Parathyroid adenoma (tissue), 2 donors: ENCODE results near the gene BID.
"Not testable (repeated sequence)": the region's sequence is repeated elsewhere in the genome, so short reads cannot be mapped to it uniquely, and the experiment has no call there.

Source experiments
- H2AFZ ChIP-seq: fragments of 300-600 bp; sonication (generic); one replicate; pipeline ENCODE4 v1.7.0; 2017; ENCODE audit warnings: antibody characterized with exemption, mild to moderate bottlenecking
- H3K27ac ChIP-seq: fragments of 300-600 bp; sonication (generic); one replicate; pipeline ENCODE4 v1.7.0; 2017
- H3K27me3 ChIP-seq: fragments of 300-600 bp; sonication (generic); one replicate; pipeline ENCODE4 v1.7.0; 2017; ENCODE audit warnings: low read length; ENCODE audit not compliant: control insufficient read depth, insufficient read depth
- H3K36me3 ChIP-seq: fragments of 300-600 bp; sonication (generic); one replicate; pipeline ENCODE4 v1.7.0; 2017; ENCODE audit warnings: low read length; ENCODE audit not compliant: control insufficient read depth, insufficient read depth
- H3K4me1 ChIP-seq: fragments of 300-600 bp; sonication (generic); one replicate; pipeline ENCODE4 v1.7.0; 2017; ENCODE audit warnings: control low read depth
- H3K4me2 ChIP-seq: fragments of 300-600 bp; sonication (generic); one replicate; pipeline ENCODE4 v1.7.0; 2017; ENCODE audit warnings: low read length
- H3K4me3 ChIP-seq: fragments of 300-600 bp; sonication (generic); one replicate; pipeline ENCODE4 v1.7.0; 2017; ENCODE audit warnings: low read depth, low read length
- H3K79me2 ChIP-seq: fragments of 300-600 bp; sonication (generic); one replicate; pipeline ENCODE4 v1.7.0; 2017; ENCODE audit warnings: control low read depth
- H3K9ac ChIP-seq: fragments of 300-600 bp; sonication (generic); one replicate; pipeline ENCODE4 v1.7.0; 2017; ENCODE audit warnings: mild to moderate bottlenecking
- H3K9me3 ChIP-seq: fragments of 300-600 bp; sonication (generic); one replicate; pipeline ENCODE4 v1.7.0; 2017; ENCODE audit warnings: low read length; ENCODE audit not compliant: control insufficient read depth
- CTCF ChIP-seq: fragments of 300-600 bp; sonication (generic); IDR thresholded peaks from one replicate; pipeline ENCODE4 v1.7.0; 2017; ENCODE audit warnings: antibody characterized with exemption, mild to moderate bottlenecking
- donor health status: primary hyperparathyroidism.

The BID gene

GRCh38 chr22:17699696-17700340, 74.5 kb downstream of the BID start:
- no peaks in the 10 kb centered on the region for H3K4me1 ChIP-seq
- H3K4me2 ChIP-seq, result no peak overlapping the region
- no peaks in the 10 kb centered on the region for H3K27me3 ChIP-seq
- H3K27ac ChIP-seq, result no peak overlapping the region
- no peaks in the 10 kb centered on the region for H3K79me2 ChIP-seq
- H3K9me3 ChIP-seq, result no peaks in the 10 kb centered on the region
- no peak for TF ChIP-seq CTCF
- H3K4me3 ChIP-seq, result no peak overlapping the region
- H3K36me3 ChIP-seq, result no peaks in the 10 kb centered on the region
- H2AFZ ChIP-seq, result no peak overlapping the region
- H3K9ac ChIP-seq, result no peak overlapping the region

GRCh38 chr22:17698948-17699347, 75.3 kb downstream of the BID start:
- no peaks in the 10 kb centered on the region for H3K27me3 ChIP-seq
- no peak overlapping the region for H3K9ac ChIP-seq
- no peaks in the 10 kb centered on the region for H3K36me3 ChIP-seq
- H2AFZ ChIP-seq, result no peak overlapping the region
- no peaks in the 10 kb centered on the region for H3K4me1 ChIP-seq
- TF ChIP-seq CTCF, result no peak
- no peaks in the 10 kb centered on the region for H3K9me3 ChIP-seq
- H3K27ac ChIP-seq, result no peak overlapping the region
- H3K4me2 ChIP-seq, result no peak overlapping the region
- H3K79me2 ChIP-seq, result no peaks in the 10 kb centered on the region
- no peak overlapping the region for H3K4me3 ChIP-seq

- not testable (repeated sequence) for H3K79me2 ChIP-seq
Observed at GRCh38 chr22:17698276-17698675, 76.0 kb downstream of the BID start.

GRCh38 chr22:17697196-17697595, 77.1 kb downstream of the BID start:
- H3K4me3 ChIP-seq, H3K27me3 ChIP-seq, H3K27ac ChIP-seq, H3K4me1 ChIP-seq, H3K9ac ChIP-seq, H3K79me2 ChIP-seq, H3K9me3 ChIP-seq, H3K36me3 ChIP-seq, H2AFZ ChIP-seq, H3K4me2 ChIP-seq: not testable (repeated sequence)

More at GRCh38 chr22:17698276-17698675, 76.0 kb downstream of the BID start:
- not testable (repeated sequence) for H3K27me3 ChIP-seq, H2AFZ ChIP-seq, H3K4me2 ChIP-seq, H3K4me3 ChIP-seq, H3K4me1 ChIP-seq, H3K27ac ChIP-seq, H3K9ac ChIP-seq, H3K9me3 ChIP-seq, H3K36me3 ChIP-seq

- H3K79me2 ChIP-seq, result no peaks in the 10 kb centered on the region
- no peak overlapping the region for H3K9ac ChIP-seq
- no peak overlapping the region for H3K27ac ChIP-seq
- H3K27me3 ChIP-seq, result no peaks in the 10 kb centered on the region
- H2AFZ ChIP-seq, result no peak overlapping the region
- H3K4me2 ChIP-seq, result no peak overlapping the region
- H3K4me1 ChIP-seq, result no peaks in the 10 kb centered on the region
- no peak overlapping the region for H3K4me3 ChIP-seq
- H3K9me3 ChIP-seq, result no peaks in the 10 kb centered on the region
- no peaks in the 10 kb centered on the region for H3K36me3 ChIP-seq
- no peak for TF ChIP-seq CTCF
Observed at GRCh38 chr22:17695986-17696385, 78.3 kb downstream of the BID start.

GRCh38 chr22:17694752-17695151, 79.5 kb downstream of the BID start:
- H3K79me2 ChIP-seq, result no peaks in the 10 kb centered on the region
- no peaks in the 10 kb centered on the region for H3K9me3 ChIP-seq
- no peak for TF ChIP-seq CTCF
- no peak overlapping the region for H2AFZ ChIP-seq
- no peak overlapping the region for H3K4me2 ChIP-seq
- no peak overlapping the region for H3K27ac ChIP-seq
- H3K9ac ChIP-seq, result no peak overlapping the region
- H3K36me3 ChIP-seq, result no peaks in the 10 kb centered on the region
- no peak overlapping the region for H3K4me3 ChIP-seq
- H3K27me3 ChIP-seq, result no peaks in the 10 kb centered on the region
- no peaks in the 10 kb centered on the region for H3K4me1 ChIP-seq
